GM21526 (cell line): Measurements from ENCODE around the gene KCNN3.
"Not testable (repeated sequence)": the region's sequence is repeated elsewhere in the genome, so short reads cannot be mapped to it uniquely, and the experiment has no call there.

Source experiments
- ATAC-seq: cut with Tn5 transposase; IDR thresholded peaks from one replicate; pipeline ENCODE4 v1.9.1; 2021; ENCODE audit warnings: moderate library complexity; ENCODE audit not compliant: unreplicated experiment, low FRiP score

KCNN3 gene

GRCh38 chr1:154714638-154715037 lies 155.4 kb downstream of the KCNN3 start:
- ATAC-seq = no peak

GRCh38 chr1:154714052-154714623 lies 155.9 kb downstream of the KCNN3 start:
- ATAC-seq = no peak

- no peak for ATAC-seq
Observed at GRCh38 chr1:154713005-154713404, 157.1 kb downstream of the KCNN3 start.

GRCh38 chr1:154712166-154712810 lies 157.8 kb downstream of the KCNN3 start:
- no peak for ATAC-seq

GRCh38 chr1:154711416-154711815 lies 158.7 kb downstream of the KCNN3 start:
- no peak for ATAC-seq

- ATAC-seq = no peak
Observed at GRCh38 chr1:154710106-154710505, 160.0 kb downstream of the KCNN3 start.

- ATAC-seq = no peak
Observed at GRCh38 chr1:154707901-154708463, 162.1 kb downstream of the KCNN3 start.

GRCh38 chr1:154706851-154707250 lies 163.2 kb downstream of the KCNN3 start:
- no peak for ATAC-seq

GRCh38 chr1:154705544-154705943 lies 164.5 kb downstream of the KCNN3 start:
- no peak for ATAC-seq

- ATAC-seq = no peak
Observed at GRCh38 chr1:154703170-154703569, 166.9 kb downstream of the KCNN3 start.

- ATAC-seq = no peak
Observed at GRCh38 chr1:154698320-154699096, 171.6 kb downstream of the KCNN3 start.

- no peak for ATAC-seq
Observed at GRCh38 chr1:154697710-154698109, 172.4 kb downstream of the KCNN3 start.

- ATAC-seq = no peak
Observed at GRCh38 chr1:154696456-154696855, 173.6 kb downstream of the KCNN3 start.

GRCh38 chr1:154695985-154696384 lies 174.1 kb downstream of the KCNN3 start:
- no peak for ATAC-seq

GRCh38 chr1:154694995-154695394 lies 175.1 kb downstream of the KCNN3 start:
- no peak for ATAC-seq

- ATAC-seq = no peak
Observed at GRCh38 chr1:154689083-154689482, 181.0 kb downstream of the KCNN3 start.

- ATAC-seq = no peak
Observed at GRCh38 chr1:154686507-154686906, 183.6 kb downstream of the KCNN3 start.

GRCh38 chr1:154683820-154684219 lies 186.3 kb downstream of the KCNN3 start:
- no peak for ATAC-seq

GRCh38 chr1:154682254-154682653 lies 187.8 kb downstream of the KCNN3 start:
- ATAC-seq = no peak

GRCh38 chr1:154677844-154678243 lies 192.2 kb downstream of the KCNN3 start:
- ATAC-seq = not testable (repeated sequence)

GRCh38 chr1:154676847-154677246 lies 193.2 kb downstream of the KCNN3 start:
- ATAC-seq = not testable (repeated sequence)
